ENCODE data around the gene CELF4. TPM values are rescaled to one million over a fixed set of nuclear protein-coding genes. Genes with fewer than 3 reads are reported as not detected.

The CELF4 gene
- total and polyA plus RNA-seq, 2 experiments from 2014 or later, result 0.24 TPM; not detected in 1

DNA sequence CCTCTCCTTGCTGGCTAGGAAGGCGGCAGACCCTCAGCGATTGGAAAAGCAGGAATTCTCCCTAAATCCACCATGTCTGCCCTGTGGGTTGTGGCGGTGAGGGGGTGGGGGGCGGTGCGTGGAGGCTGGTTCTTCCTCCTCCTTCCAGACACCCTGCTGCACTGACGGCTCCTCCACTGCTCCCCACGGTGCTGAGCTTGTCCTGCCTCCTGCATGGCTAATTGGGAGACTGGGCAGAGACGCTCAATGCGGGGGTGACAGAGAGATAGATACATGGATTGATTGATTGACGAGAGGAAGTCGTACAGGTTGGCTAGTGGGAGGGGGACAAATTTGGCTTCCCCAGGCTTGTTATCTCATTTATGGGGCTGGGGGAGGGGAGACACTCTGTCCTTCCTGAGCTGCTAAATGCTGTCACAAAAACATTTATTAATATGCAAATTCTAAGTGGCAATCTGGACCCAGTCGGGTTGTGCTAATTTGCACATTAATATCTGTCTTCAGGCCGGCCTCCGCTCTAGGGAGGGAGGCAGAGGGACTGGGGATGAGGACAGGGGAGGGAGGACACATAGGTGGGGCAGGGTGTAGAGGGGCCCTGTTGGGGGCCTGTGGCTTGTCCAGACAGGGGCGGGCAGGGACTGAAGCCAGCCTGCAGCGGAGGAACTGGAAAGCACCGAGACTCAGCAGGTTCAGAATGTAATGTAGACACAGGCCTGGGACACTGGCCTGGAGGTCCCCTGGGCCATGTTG is 181.6 kb downstream of the CELF4 start:
- Histone ChIP-seq H3K27me3 (replicated peaks; ENCODE audit: insufficient read depth) (peaks cover 1% of the 10 kb centered on the region; the same call in 1 of the 2 replicates), H3F3A (ENCODE audit: insufficient read depth) (no peaks in the 10 kb centered on the region), H3K4me2 (ENCODE audit: unreplicated experiment) (no peak overlapping the region), H4K20me1 (ENCODE audit: insufficient read depth) (no peaks in the 10 kb centered on the region), H3K27ac (no peak overlapping the region), H3K9me2 (ENCODE audit: insufficient read depth) (no peaks in the 10 kb centered on the region), H3K4me1 (ENCODE audit: insufficient read depth) (no peaks in the 10 kb centered on the region), H2AFZ (no peak overlapping the region), H3K4me3 (no peak overlapping the region), H3K36me3 (ENCODE audit: low read depth) (no peaks in the 10 kb centered on the region), H3K9ac (no peak overlapping the region), H3K9me3 (ENCODE audit: low read depth) (no peaks in the 10 kb centered on the region), H3K79me2 (ENCODE audit: insufficient read depth) (no peaks in the 10 kb centered on the region)
- no peak for TF ChIP-seq EZH2 (IDR thresholded peaks at IDR 0.05; ENCODE audit: insufficient read depth, poor library complexity, severe bottlenecking)
- no peak for TF ChIP-seq EZH2phosphoT487 (IDR thresholded peaks at IDR 0.05; ENCODE audit: insufficient read depth, low read depth)
- in situ Hi-C loops (cut with MboI), result no loop called here
- DNase-seq, result no peak
- 48 to 49% methylated on average over 17 of the region's 17 CpGs for WGBS, 2 experiments (ENCODE audit: low coverage in 1 of 2, low lambda C conversion rate in 2 of 2, missing lambda C conversion rate in 2 of 2)

DNA sequence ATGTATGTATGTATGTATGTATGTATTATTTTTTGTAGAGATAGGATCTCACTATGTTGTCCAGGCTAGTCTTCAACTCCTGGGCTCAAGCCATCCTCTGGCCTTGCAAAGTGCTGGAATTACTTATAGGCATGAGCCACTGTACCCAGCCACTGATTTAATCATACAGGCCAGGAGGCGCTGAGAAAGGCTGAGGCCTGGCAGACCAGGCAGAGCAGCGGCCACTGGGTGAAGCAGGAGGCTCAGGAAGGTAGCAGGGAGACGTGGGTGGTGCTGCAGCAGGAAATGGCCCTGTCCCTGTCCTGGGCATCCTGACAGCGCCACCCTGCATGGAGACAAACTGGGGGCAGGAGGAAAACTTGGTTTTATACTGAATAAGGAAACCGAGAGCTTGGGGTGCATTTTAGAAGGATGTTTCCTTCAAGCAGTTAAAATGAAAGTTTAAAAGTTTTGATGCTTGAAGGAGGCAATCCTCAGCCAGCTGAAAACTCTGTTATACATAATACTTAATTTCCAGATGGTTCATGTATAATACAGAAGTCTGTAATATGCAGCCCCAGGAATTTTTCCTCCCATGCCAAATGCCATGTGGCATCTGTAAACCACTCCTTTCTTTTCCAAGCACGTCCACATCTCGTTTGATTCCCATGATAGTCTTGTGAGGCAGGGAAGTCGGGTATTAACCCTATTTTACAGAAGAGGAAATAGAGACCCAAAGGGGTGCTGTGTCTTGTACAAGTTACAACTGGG is 182.4 kb downstream of the CELF4 start:
- 12 to 15% methylated on average over 8 of the region's 8 CpGs for WGBS, 2 experiments (ENCODE audit: low coverage in 1 of 2, low lambda C conversion rate in 2 of 2, missing lambda C conversion rate in 2 of 2)
- Histone ChIP-seq H3K36me3 (ENCODE audit: low read depth) (no peaks in the 10 kb centered on the region), H3K4me2 (ENCODE audit: unreplicated experiment) (no peak overlapping the region), H3F3A (ENCODE audit: insufficient read depth) (no peaks in the 10 kb centered on the region), H3K9me3 (ENCODE audit: low read depth) (no peaks in the 10 kb centered on the region), H3K79me2 (ENCODE audit: insufficient read depth) (no peaks in the 10 kb centered on the region), H3K9me2 (ENCODE audit: insufficient read depth) (no peaks in the 10 kb centered on the region), H2AFZ (no peak overlapping the region), H3K4me1 (ENCODE audit: insufficient read depth) (no peaks in the 10 kb centered on the region), H3K4me3 (no peak overlapping the region), H3K27me3 (replicated peaks; ENCODE audit: insufficient read depth) (peaks cover 4% of the 10 kb centered on the region; the same call in 1 of the 2 replicates), H4K20me1 (ENCODE audit: insufficient read depth) (no peaks in the 10 kb centered on the region), H3K27ac (no peak overlapping the region), H3K9ac (no peak overlapping the region)
- TF ChIP-seq EZH2 (IDR thresholded peaks at IDR 0.05; ENCODE audit: insufficient read depth, poor library complexity, severe bottlenecking), result no peak
- no peak for TF ChIP-seq EZH2phosphoT487 (IDR thresholded peaks at IDR 0.05; ENCODE audit: insufficient read depth, low read depth)
- in situ Hi-C loops (cut with MboI), result no loop called here
- DNase-seq, result peak; percentile 54

DNA sequence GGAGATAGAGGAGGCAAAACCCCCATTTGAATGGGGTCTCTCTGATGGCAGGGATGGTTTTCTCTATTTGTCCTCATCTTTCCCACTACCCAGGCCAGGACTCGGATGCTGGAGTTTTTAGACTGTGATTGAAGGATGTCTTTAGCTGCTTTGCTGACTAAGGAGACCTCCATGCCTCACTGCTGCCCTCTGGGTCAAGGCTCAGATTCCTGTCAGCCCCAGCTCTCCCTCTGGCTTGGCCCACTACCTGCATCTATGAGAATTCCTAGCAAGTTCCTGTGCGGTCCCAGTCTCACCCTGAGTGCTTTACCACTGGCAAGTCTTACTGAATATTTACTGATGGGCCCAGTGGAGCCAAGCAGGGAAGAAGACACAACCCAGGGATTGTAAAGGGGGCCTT is 184.0 kb downstream of the CELF4 start:
- in situ Hi-C loops (cut with MboI), result no loop called here

DNA sequence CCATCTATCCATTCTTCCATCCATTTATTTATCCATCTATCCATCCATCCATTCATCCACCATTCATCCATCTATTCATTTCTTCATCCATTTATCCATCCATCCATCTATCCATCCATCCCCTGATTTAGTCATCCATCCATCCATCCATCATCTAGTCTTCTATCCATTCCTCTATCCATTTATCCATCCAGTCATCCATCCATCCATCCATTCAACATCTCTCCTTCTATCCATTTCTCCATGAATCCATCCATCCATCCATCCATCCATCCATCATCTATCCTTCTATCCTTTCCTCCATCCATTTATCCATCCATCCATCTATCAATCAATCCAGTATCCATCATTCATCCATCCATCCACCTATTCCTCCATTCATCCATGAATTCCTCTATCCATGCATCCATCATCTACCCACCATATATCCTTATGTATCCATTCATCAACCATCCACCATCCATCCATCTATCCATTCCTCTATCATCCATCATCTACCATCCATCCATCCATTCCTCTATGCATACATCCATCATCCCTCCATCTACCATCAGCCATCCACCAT is 185.0 kb downstream of the CELF4 start:
- no peaks in the 10 kb centered on the region for H3F3A ChIP-seq (ENCODE audit: insufficient read depth)
- H3K36me3 ChIP-seq (ENCODE audit: low read depth), result no peaks in the 10 kb centered on the region
- H3K4me3 ChIP-seq, result no peak overlapping the region
- H3K9me2 ChIP-seq (ENCODE audit: insufficient read depth), result no peaks in the 10 kb centered on the region
- H3K27me3 ChIP-seq (replicated peaks; ENCODE audit: insufficient read depth), result peaks cover 20% of the 10 kb centered on the region
- no peaks in the 10 kb centered on the region for H4K20me1 ChIP-seq (ENCODE audit: insufficient read depth)
- DNase-seq, result no peak
- H3K4me2 ChIP-seq (ENCODE audit: unreplicated experiment), result no peak overlapping the region
- no peaks in the 10 kb centered on the region for H3K4me1 ChIP-seq (ENCODE audit: insufficient read depth)
- TF ChIP-seq EZH2 (IDR thresholded peaks at IDR 0.05; ENCODE audit: insufficient read depth, poor library complexity, severe bottlenecking) (no peak), EZH2phosphoT487 (IDR thresholded peaks at IDR 0.05; ENCODE audit: insufficient read depth, low read depth) (no peak)
- in situ Hi-C loops (cut with MboI), result no loop called here
- no peak overlapping the region for H3K27ac ChIP-seq
- H2AFZ ChIP-seq, result no peak overlapping the region
- no peaks in the 10 kb centered on the region for H3K9me3 ChIP-seq (ENCODE audit: low read depth)
- no peaks in the 10 kb centered on the region for H3K79me2 ChIP-seq (ENCODE audit: insufficient read depth)
- no peak overlapping the region for H3K9ac ChIP-seq

More for the DNA sequence above, 184.0 kb downstream of the CELF4 start:
- Histone ChIP-seq H3F3A (ENCODE audit: insufficient read depth) (no peaks in the 10 kb centered on the region), H3K36me3 (ENCODE audit: low read depth) (no peaks in the 10 kb centered on the region), H3K79me2 (ENCODE audit: insufficient read depth) (no peaks in the 10 kb centered on the region), H2AFZ (no peak overlapping the region), H3K27ac (no peak overlapping the region), H4K20me1 (ENCODE audit: insufficient read depth) (no peaks in the 10 kb centered on the region), H3K9ac (no peak overlapping the region), H3K4me3 (no peak overlapping the region), H3K9me2 (ENCODE audit: insufficient read depth) (no peaks in the 10 kb centered on the region), H3K27me3 (replicated peaks; ENCODE audit: insufficient read depth) (peaks cover 15% of the 10 kb centered on the region), H3K4me1 (ENCODE audit: insufficient read depth) (no peaks in the 10 kb centered on the region), H3K9me3 (ENCODE audit: low read depth) (no peaks in the 10 kb centered on the region), H3K4me2 (ENCODE audit: unreplicated experiment) (no peak overlapping the region)
- no peak for DNase-seq
- 67 to 71% methylated on average over 2 of the region's 2 CpGs for WGBS, 2 experiments (ENCODE audit: low coverage in 1 of 2, low lambda C conversion rate in 2 of 2, missing lambda C conversion rate in 2 of 2)
- no peak for TF ChIP-seq EZH2phosphoT487 (IDR thresholded peaks at IDR 0.05; ENCODE audit: insufficient read depth, low read depth)
- TF ChIP-seq EZH2 (IDR thresholded peaks at IDR 0.05; ENCODE audit: insufficient read depth, poor library complexity, severe bottlenecking), result no peak

Data from GM23248 (cell line).